GM23338 (cell line): ENCODE results near the gene EDEM1. TPM values are rescaled to one million over a fixed set of nuclear protein-coding genes. Genes with fewer than 3 reads are reported as not detected.

ENCODE experiments used
- ATAC-seq: fragments of 200-7000 bp; cut with Tn5 transposase; 3 replicates; pipeline ENCODE4 v1.9.1; 2020
- DNase-seq: peaks from one replicate; pipeline ENCODE4 v3.0.0-alpha.2; 2015; ENCODE audit warnings: low spot score
- H2AFZ ChIP-seq: fragments of 200-600 bp; sonication (generic); 2 replicates; pipeline ENCODE4 v1.8.0; 2016; ENCODE audit warnings: antibody characterized with exemption, mild to moderate bottlenecking, moderate library complexity
- H3F3A ChIP-seq: fragments of 200-600 bp; sonication (generic); replicated peaks from 2 replicates; pipeline ENCODE4 v1.8.0; 2017; ENCODE audit warnings: antibody characterized with exemption, mixed run types, low read depth
- H3K27ac ChIP-seq: fragments of 200-600 bp; sonication (generic); 2 replicates; pipeline ENCODE4 v1.6.1; 2016; ENCODE audit warnings: low read depth
- H3K27me3 ChIP-seq: fragments of 200-600 bp; sonication (generic); 2 replicates; pipeline ENCODE4 v1.8.0; 2016; ENCODE audit warnings: mild to moderate bottlenecking, mixed run types, moderate library complexity; ENCODE audit not compliant: insufficient read depth
- H3K36me3 ChIP-seq: fragments of 200-600 bp; sonication (generic); 2 replicates; pipeline ENCODE4 v1.8.0; 2016; ENCODE audit warnings: mild to moderate bottlenecking; ENCODE audit not compliant: insufficient read depth
- H3K4me1 ChIP-seq: fragments of 200-600 bp; sonication (generic); 2 replicates; pipeline ENCODE4 v1.8.0; 2016; ENCODE audit warnings: mild to moderate bottlenecking, moderate library complexity; ENCODE audit not compliant: insufficient read depth
- H3K4me2 ChIP-seq: fragments of 200-600 bp; sonication (generic); 2 replicates; pipeline ENCODE4 v1.7.1; 2017; ENCODE audit warnings: mixed run types
- H3K4me3 ChIP-seq: fragments of 200-600 bp; sonication (generic); 2 replicates; pipeline ENCODE4 v1.6.1; 2016; ENCODE audit warnings: mixed run types
- H3K79me2 ChIP-seq: fragments of 200-600 bp; sonication (generic); replicated peaks from 2 replicates; pipeline ENCODE4 v1.8.0; 2017; ENCODE audit warnings: mild to moderate bottlenecking; ENCODE audit not compliant: insufficient read depth
- H3K9me2 ChIP-seq: fragments of 200-600 bp; sonication (generic); 2 replicates; pipeline ENCODE4 v1.8.0; 2017; ENCODE audit not compliant: insufficient read depth
- H4K20me1 ChIP-seq: fragments of 200-600 bp; sonication (generic); replicated peaks from 2 replicates; pipeline ENCODE4 v1.8.0; 2017; ENCODE audit warnings: mild to moderate bottlenecking; ENCODE audit not compliant: insufficient read depth
- H3K27ac Mint-ChIP-seq: 2 replicates; pipeline ENCODE4 v1.8.0; 2020; ENCODE audit warnings: inconsistent platforms, mild to moderate bottlenecking, moderate library complexity, mixed read lengths
- H3K27me3 Mint-ChIP-seq: 3 replicates; pipeline ENCODE4 v1.8.0; 2022; ENCODE audit warnings: low read depth, mild to moderate bottlenecking, moderate library complexity, mixed read lengths, inconsistent platforms; ENCODE audit not compliant: insufficient read depth, poor library complexity
- H3K36me3 Mint-ChIP-seq: 3 replicates; pipeline ENCODE4 v1.8.0; 2021; ENCODE audit warnings: low read depth, mild to moderate bottlenecking, inconsistent platforms, moderate library complexity, mixed read lengths
- H3K4me1 Mint-ChIP-seq: 3 replicates; pipeline ENCODE4 v1.8.0; 2020; ENCODE audit warnings: mild to moderate bottlenecking, inconsistent platforms, mixed read lengths
- H3K4me3 Mint-ChIP-seq: 3 replicates; pipeline ENCODE4 v1.8.0; 2021; ENCODE audit warnings: moderate library complexity, mild to moderate bottlenecking, inconsistent platforms, mixed read lengths
- H3K9me3 Mint-ChIP-seq: 3 replicates; pipeline ENCODE4 v1.8.0; 2020; ENCODE audit warnings: moderate library complexity, mild to moderate bottlenecking, inconsistent platforms, mixed read lengths
- CREB1 ChIP-seq: fragments of 250-450 bp; sonication (Bioruptor Pico); IDR thresholded peaks from 2 replicates; pipeline ENCODE4 v1.5.0; 2020; ENCODE audit warnings: low read depth, mild to moderate bottlenecking, moderate library complexity
- CTCF ChIP-seq, 2 experiments: fragments of 200-600 bp in 1 of 2; sonication (generic) in 1 of 2; conservative IDR thresholded peaks; 2 replicates each; pipeline versions ENCODE4 v1.5.1 to v1.6.1; 2016 to 2017; ENCODE audit warnings: antibody characterized with exemption in 2 of 2, low read depth in 2 of 2, mild to moderate bottlenecking in 2 of 2, moderate library complexity in 1 of 2
- ETS1 ChIP-seq: IDR thresholded peaks from 2 replicates; pipeline ENCODE4 v1.6.1; 2016; ENCODE audit warnings: antibody characterized with exemption
- EZH2 ChIP-seq: fragments of 200-600 bp; sonication (generic); IDR thresholded peaks from one replicate; pipeline ENCODE4 v1.8.0; 2017; ENCODE audit warnings: antibody characterized with exemption, mild to moderate bottlenecking, low read depth; ENCODE audit not compliant: unreplicated experiment
- EZH2phosphoT487 ChIP-seq: fragments of 200-600 bp; sonication (generic); IDR thresholded peaks from one replicate; pipeline ENCODE4 v1.8.1; 2018; ENCODE audit warnings: antibody characterized with exemption; ENCODE audit not compliant: unreplicated experiment
- JUNB ChIP-seq: IDR thresholded peaks from one replicate; pipeline ENCODE4 v1.6.1; 2016; ENCODE audit warnings: antibody characterized with exemption; ENCODE audit not compliant: unreplicated experiment
- NANOG ChIP-seq: IDR thresholded peaks from 2 replicates; pipeline ENCODE4 v1.6.1; 2016; ENCODE audit warnings: antibody characterized with exemption, borderline replicate concordance
- POLR2AphosphoS5 ChIP-seq: IDR thresholded peaks from 2 replicates; pipeline ENCODE4 v1.6.1; 2016; ENCODE audit warnings: antibody characterized with exemption, low read depth
- REST ChIP-seq: IDR thresholded peaks from one replicate; pipeline ENCODE4 v1.6.1; 2018; ENCODE audit warnings: antibody characterized with exemption; ENCODE audit not compliant: unreplicated experiment
- STAT1 ChIP-seq: IDR thresholded peaks from one replicate; pipeline ENCODE4 v1.6.1; 2016; ENCODE audit warnings: antibody characterized with exemption; ENCODE audit not compliant: unreplicated experiment
- ZNF114 ChIP-seq: fragments of 250-450 bp; sonication (Bioruptor Pico); IDR thresholded peaks from 2 replicates; pipeline ENCODE4 v1.5.0; 2020; ENCODE audit warnings: mild to moderate bottlenecking, moderate library complexity
- ZNF331 ChIP-seq: fragments of 250-450 bp; sonication (Bioruptor Pico); IDR thresholded peaks from 2 replicates; pipeline ENCODE4 v1.5.0; 2020; ENCODE audit warnings: low read depth, mild to moderate bottlenecking, moderate library complexity
- ZNF462 ChIP-seq: fragments of 250-450 bp; sonication (Bioruptor Pico); IDR thresholded peaks from 2 replicates; pipeline ENCODE4 v1.5.0; 2020; ENCODE audit warnings: mild to moderate bottlenecking, moderate library complexity
- polyA plus RNA-seq: library from polyadenylated mRNA; unstranded; fragments of >200 nt; fragmentation: Nextera tagmentation; extraction: Ambion mirVana; gene quantifications from 2 replicates; pipeline ENCODE4 v1.2.1, GENCODE V29; 2016
- total RNA-seq: library from RNA; depleted of rRNA; stranded (reverse); fragments of >200 nt; shearing (Covaris generic); gene quantifications from 2 replicates; pipeline ENCODE4 v1.2.3, GENCODE V29; 2014

The EDEM1 gene
- total and polyA plus RNA-seq, 2 experiments from 2014 or later, result 2.2 to 36.7 TPM

- peaks cover 12% of the 10 kb centered on the region; the same call in 1 of the 2 replicates for H4K20me1 ChIP-seq
- H3K4me1 ChIP-seq, result peaks cover 26% of the 10 kb centered on the region
- ATAC-seq (peak; percentile 54), DNase-seq (peak; percentile 16)
- peak overlapping the region; percentile 35; the same call in 1 of the 2 replicates for H3K4me2 ChIP-seq
- H3K79me2 ChIP-seq, result peaks cover 98% of the 10 kb centered on the region
- no peaks in the 10 kb centered on the region for H3K9me2 ChIP-seq
- Mint-ChIP-seq H3K27ac (peak overlapping the region; percentile 80), H3K36me3 (no peaks in the 10 kb centered on the region), H3K4me3 (no peak overlapping the region), H3K4me1 (peaks cover 46% of the 10 kb centered on the region), H3K27me3 (peaks cover 3% of the 10 kb centered on the region), H3K9me3 (no peaks in the 10 kb centered on the region)
- H3K27me3 ChIP-seq, result no peaks in the 10 kb centered on the region
- H3K27ac ChIP-seq, result peak overlapping the region; percentile 33; the same call in 1 of the 2 replicates
- no peak overlapping the region for H2AFZ ChIP-seq
- no peak for TF ChIP-seq EZH2phosphoT487
- no peak for TF ChIP-seq REST
- TF ChIP-seq EZH2, result no peak
- no peak for TF ChIP-seq ZNF114 (CRISPR knock-in tag)
- TF ChIP-seq CREB1 (CRISPR knock-in tag), result no peak
- TF ChIP-seq JUNB, result no peak
- no peak for TF ChIP-seq STAT1
- no peak for TF ChIP-seq ETS1
- no peak for TF ChIP-seq ZNF331
- no peak for TF ChIP-seq ZNF462 (CRISPR knock-in tag)
- TF ChIP-seq NANOG, result no peak
- no peak for TF ChIP-seq CTCF (conservative IDR thresholded peaks at IDR 0.05; ENCODE audit: low read depth in 2 of 2)
- TF ChIP-seq POLR2AphosphoS5, result no peak
- no peak overlapping the region for H3K4me3 ChIP-seq
- no peaks in the 10 kb centered on the region for H3K36me3 ChIP-seq
- H3F3A ChIP-seq, result no peaks in the 10 kb centered on the region
Observed at GRCh38 chr3:5160940-5161858, 26.3 kb upstream of the EDEM1 start.
